ENCODE results near the gene CLIC3.

GRCh38 chr9:137023583-137023991 is 27.2 kb upstream of the CLIC3 start:
- TF ChIP-seq CTCF (IDR thresholded peaks at IDR 0.05) (no peak), EZH2 (IDR thresholded peaks at IDR 0.05) (no peak)
